ENCODE measurements around the gene LY6G5C. TPM values are rescaled to one million over a fixed set of nuclear protein-coding genes. Genes with fewer than 3 reads are reported as not detected.

The LY6G5C gene
- total and polyA plus RNA-seq, 9 of the 15 experiments (the other 6 are each of a cell fraction or from before 2014, with no cell fraction given) = 0.10 to 0.67 (median 0.46) TPM; not detected in 4

DNA sequence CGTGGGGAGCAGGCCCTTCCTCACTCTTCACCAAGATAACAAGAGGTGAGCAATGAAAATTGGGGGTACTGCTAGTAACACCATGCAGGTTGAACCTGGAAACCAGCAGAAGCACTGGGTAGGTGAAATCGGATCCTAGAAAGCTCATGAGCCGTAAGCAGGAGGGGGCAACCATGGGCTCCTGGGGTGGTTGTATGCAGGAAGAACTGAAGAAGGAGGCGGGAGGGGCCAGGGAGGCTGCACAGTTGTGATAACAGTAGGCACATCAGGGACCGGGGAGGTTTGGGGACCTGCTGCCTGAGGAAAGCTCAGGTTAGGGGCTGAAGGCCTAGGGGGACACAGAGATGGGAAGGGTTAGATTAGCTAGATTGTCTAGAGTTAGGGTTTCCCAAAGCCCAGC is 5.6 kb upstream of the LY6G5C start (continued):
- TF ChIP-seq, protein P1, sequence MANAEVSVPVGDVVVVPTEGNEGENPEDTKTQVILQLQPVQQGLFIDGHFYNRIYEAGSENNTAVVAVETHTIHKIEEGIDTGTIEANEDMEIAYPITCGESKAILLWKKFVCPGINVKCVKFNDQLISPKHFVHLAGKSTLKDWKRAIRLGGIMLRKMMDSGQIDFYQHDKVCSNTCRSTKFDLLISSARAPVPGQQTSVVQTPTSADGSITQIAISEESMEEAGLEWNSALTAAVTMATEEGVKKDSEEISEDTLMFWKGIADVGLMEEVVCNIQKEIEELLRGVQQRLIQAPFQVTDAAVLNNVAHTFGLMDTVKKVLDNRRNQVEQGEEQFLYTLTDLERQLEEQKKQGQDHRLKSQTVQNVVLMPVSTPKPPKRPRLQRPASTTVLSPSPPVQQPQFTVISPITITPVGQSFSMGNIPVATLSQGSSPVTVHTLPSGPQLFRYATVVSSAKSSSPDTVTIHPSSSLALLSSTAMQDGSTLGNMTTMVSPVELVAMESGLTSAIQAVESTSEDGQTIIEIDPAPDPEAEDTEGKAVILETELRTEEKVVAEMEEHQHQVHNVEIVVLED (CRISPR knock-in tag; IDR thresholded peaks at IDR 0.05) = no peak
- TF ChIP-seq KDM1A (IDR thresholded peaks at IDR 0.05) (peak in 1 of 2 experiments; percentile 35; a peak in 1 of 4 replicates), SMAD3 (CRISPR knock-in tag; conservative IDR thresholded peaks at IDR 0.05) (no peak), ZFX (CRISPR knock-in tag; IDR thresholded peaks at IDR 0.05) (no peak), RFX7 (CRISPR knock-in tag; IDR thresholded peaks at IDR 0.05) (no peak), CBFA2T3 (IDR thresholded peaks at IDR 0.05) (peak; percentile 83), ZNF217 (CRISPR knock-in tag; IDR thresholded peaks at IDR 0.05) (no peak), ZEB2 (IDR thresholded peaks at IDR 0.05) (no peak), ZC3H8 (IDR thresholded peaks at IDR 0.05) (no peak), KLF10 (CRISPR knock-in tag; IDR thresholded peaks at IDR 0.05) (no peak), MEF2D (tag; conservative IDR thresholded peaks at IDR 0.05; ENCODE audit: low read depth) (no peak), KAT7 (CRISPR knock-in tag; IDR thresholded peaks at IDR 0.05; ENCODE audit: borderline replicate concordance) (no peak), IRF2 (CRISPR knock-in tag; IDR thresholded peaks at IDR 0.05) (no peak), PHB2 (IDR thresholded peaks at IDR 0.05; ENCODE audit: low read depth) (no peak)
- TF ChIP-seq, protein P2, sequence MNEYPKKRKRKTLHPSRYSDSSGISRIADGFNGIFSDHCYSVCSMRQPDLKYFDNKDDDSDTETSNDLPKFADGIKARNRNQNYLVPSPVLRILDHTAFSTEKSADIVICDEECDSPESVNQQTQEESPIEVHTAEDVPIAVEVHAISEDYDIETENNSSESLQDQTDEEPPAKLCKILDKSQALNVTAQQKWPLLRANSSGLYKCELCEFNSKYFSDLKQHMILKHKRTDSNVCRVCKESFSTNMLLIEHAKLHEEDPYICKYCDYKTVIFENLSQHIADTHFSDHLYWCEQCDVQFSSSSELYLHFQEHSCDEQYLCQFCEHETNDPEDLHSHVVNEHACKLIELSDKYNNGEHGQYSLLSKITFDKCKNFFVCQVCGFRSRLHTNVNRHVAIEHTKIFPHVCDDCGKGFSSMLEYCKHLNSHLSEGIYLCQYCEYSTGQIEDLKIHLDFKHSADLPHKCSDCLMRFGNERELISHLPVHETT (CRISPR knock-in tag; conservative IDR thresholded peaks at IDR 0.05 in 1 of 2, IDR thresholded peaks at IDR 0.05 in 1 of 2) = no peak
- TF ChIP-seq, protein P3, sequence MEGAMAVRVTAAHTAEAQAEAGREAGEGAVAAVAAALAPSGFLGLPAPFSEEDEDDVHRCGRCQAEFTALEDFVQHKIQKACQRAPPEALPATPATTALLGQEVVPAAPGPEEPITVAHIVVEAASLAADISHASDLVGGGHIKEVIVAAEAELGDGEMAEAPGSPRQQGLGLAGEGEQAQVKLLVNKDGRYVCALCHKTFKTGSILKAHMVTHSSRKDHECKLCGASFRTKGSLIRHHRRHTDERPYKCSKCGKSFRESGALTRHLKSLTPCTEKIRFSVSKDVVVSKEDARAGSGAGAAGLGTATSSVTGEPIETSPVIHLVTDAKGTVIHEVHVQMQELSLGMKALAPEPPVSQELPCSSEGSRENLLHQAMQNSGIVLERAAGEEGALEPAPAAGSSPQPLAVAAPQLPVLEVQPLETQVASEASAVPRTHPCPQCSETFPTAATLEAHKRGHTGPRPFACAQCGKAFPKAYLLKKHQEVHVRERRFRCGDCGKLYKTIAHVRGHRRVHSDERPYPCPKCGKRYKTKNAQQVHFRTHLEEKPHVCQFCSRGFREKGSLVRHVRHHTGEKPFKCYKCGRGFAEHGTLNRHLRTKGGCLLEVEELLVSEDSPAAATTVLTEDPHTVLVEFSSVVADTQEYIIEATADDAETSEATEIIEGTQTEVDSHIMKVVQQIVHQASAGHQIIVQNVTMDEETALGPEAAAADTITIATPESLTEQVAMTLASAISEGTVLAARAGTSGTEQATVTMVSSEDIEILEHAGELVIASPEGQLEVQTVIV (CRISPR knock-in tag; IDR thresholded peaks at IDR 0.05; ENCODE audit: borderline replicate concordance) = no peak
- TF ChIP-seq, protein P4, sequence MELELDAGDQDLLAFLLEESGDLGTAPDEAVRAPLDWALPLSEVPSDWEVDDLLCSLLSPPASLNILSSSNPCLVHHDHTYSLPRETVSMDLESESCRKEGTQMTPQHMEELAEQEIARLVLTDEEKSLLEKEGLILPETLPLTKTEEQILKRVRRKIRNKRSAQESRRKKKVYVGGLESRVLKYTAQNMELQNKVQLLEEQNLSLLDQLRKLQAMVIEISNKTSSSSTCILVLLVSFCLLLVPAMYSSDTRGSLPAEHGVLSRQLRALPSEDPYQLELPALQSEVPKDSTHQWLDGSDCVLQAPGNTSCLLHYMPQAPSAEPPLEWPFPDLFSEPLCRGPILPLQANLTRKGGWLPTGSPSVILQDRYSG (tag; conservative IDR thresholded peaks at IDR 0.05; ENCODE audit: low read depth) = no peak
- TF ChIP-seq, protein P5, sequence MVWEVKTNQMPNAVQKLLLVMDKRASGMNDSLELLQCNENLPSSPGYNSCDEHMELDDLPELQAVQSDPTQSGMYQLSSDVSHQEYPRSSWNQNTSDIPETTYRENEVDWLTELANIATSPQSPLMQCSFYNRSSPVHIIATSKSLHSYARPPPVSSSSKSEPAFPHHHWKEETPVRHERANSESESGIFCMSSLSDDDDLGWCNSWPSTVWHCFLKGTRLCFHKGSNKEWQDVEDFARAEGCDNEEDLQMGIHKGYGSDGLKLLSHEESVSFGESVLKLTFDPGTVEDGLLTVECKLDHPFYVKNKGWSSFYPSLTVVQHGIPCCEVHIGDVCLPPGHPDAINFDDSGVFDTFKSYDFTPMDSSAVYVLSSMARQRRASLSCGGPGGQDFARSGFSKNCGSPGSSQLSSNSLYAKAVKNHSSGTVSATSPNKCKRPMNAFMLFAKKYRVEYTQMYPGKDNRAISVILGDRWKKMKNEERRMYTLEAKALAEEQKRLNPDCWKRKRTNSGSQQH (CRISPR knock-in tag; IDR thresholded peaks at IDR 0.05) = peak; percentile 45; the same call in 1 of the 2 replicates
